ENCODE measurements around the gene POC1A. TPM values are rescaled to one million over a fixed set of nuclear protein-coding genes. Genes with fewer than 3 reads are reported as not detected.

Gene POC1A
- total and polyA plus RNA-seq, 2 donors (not counting 1 experiment from before 2014, with no cell fraction given) = 1.7 to 2.8 TPM

DNA sequence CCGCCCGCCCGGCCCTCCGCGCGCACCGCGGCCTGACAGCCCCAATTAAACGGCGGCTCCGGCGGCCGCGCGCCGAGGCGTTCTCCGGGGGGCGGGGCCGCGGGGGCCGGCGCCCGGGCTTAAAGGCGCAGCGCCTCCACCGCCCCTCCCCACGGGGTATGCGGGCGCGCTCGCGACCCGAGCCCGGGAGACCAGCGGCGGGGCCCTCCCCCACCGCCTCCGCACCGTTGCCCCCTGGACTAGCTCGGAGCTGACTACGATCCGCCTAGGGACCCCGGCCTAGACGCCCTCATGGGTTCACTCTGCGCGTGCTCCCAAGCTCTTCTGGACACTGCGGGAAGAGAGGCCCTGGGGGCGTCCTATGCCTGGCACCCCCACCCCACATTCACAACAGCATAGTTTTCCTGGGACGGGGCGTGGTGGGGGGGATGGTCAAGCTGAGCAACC is 97.7 kb downstream of the POC1A start, which contains the start of gene DUSP7:
DUSP7 (minus strand) TSS at position 51 of the 447 bp plus-strand sequence. CDS start 205 bp downstream, outside the sequence.
- peak within 1 kb of the TSS; percentile 87 for H2AFZ ChIP-seq (ENCODE audit: insufficient read depth, low read depth, low read length, poor library complexity, severe bottlenecking)
- no peaks in the 10 kb centered on the region for H3K79me2 ChIP-seq (ENCODE audit: control insufficient read depth, insufficient read depth, low read length)
- TF ChIP-seq EZH2 (IDR thresholded peaks at IDR 0.05; ENCODE audit: borderline replicate concordance, insufficient read depth, low read depth, low read length, poor library complexity, severe bottlenecking) = no peak
- TF ChIP-seq, protein P1, sequence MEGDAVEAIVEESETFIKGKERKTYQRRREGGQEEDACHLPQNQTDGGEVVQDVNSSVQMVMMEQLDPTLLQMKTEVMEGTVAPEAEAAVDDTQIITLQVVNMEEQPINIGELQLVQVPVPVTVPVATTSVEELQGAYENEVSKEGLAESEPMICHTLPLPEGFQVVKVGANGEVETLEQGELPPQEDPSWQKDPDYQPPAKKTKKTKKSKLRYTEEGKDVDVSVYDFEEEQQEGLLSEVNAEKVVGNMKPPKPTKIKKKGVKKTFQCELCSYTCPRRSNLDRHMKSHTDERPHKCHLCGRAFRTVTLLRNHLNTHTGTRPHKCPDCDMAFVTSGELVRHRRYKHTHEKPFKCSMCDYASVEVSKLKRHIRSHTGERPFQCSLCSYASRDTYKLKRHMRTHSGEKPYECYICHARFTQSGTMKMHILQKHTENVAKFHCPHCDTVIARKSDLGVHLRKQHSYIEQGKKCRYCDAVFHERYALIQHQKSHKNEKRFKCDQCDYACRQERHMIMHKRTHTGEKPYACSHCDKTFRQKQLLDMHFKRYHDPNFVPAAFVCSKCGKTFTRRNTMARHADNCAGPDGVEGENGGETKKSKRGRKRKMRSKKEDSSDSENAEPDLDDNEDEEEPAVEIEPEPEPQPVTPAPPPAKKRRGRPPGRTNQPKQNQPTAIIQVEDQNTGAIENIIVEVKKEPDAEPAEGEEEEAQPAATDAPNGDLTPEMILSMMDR (IDR thresholded peaks at IDR 0.05) = no peak
- no peaks in the 10 kb centered on the region for H3K9me3 Mint-ChIP-seq (ENCODE audit: insufficient read depth)
- H3K27me3 ChIP-seq (replicated peaks in 1 of 4; ENCODE audit: control extremely low read depth in 1 of 4, control insufficient read depth in 3 of 4, insufficient read depth in 4 of 4, low read length in 3 of 4) = no peaks in the 10 kb centered on the region
- H3K27me3 Mint-ChIP-seq = no peaks in the 10 kb centered on the region
- peak within 1 kb of the TSS; percentile 38 to 88 (median 78) for H3K4me3 ChIP-seq (ENCODE audit: control extremely low read depth in 1 of 5, extremely low read depth in 1 of 5, insufficient read depth in 1 of 5, low read depth in 2 of 5, low read length in 4 of 5)
- peak within 1 kb of the TSS; percentile 79 to 83 for H3K27ac ChIP-seq (ENCODE audit: low read length in 2 of 2)
- H3K4me3 Mint-ChIP-seq = peak within 1 kb of the TSS; percentile 95
- peak within 1 kb of the TSS; percentile 82 for H3K9ac ChIP-seq (ENCODE audit: low read length)
- ATAC-seq (ENCODE audit: low read depth) (peak; percentile 31), DNase-seq (peak; percentile 81)
- WGBS (ENCODE audit: insufficient coverage) = 0% methylated on average over 45 of the region's 51 CpGs
- peak within 1 kb of the TSS; percentile 99 for H3K4me2 ChIP-seq (replicated peaks; ENCODE audit: low read depth, low read length, poor library complexity, severe bottlenecking)
- intact Hi-C loops (cut with micrococcal nuclease) = loop anchor here (2.0 to 10.0 kb wide), 6 partner anchors 66 to 478 kb away; partner anchors contain the start of genes ABHD14A, ABHD14B, GLYCTK and NT5DC2
- no peaks in the 10 kb centered on the region for H3K36me3 ChIP-seq (replicated peaks in 1 of 2; ENCODE audit: control extremely low read depth in 1 of 2, control insufficient read depth in 1 of 2, extremely low read depth in 1 of 2, insufficient read depth in 2 of 2, low read length in 1 of 2)
- H3K27ac Mint-ChIP-seq = peak within 1 kb of the TSS; percentile 94
- H3K4me1 Mint-ChIP-seq = peaks cover 54% of the 10 kb centered on the region
- no peaks in the 10 kb centered on the region for H3K9me3 ChIP-seq (ENCODE audit: control extremely low read depth in 1 of 3, control insufficient read depth in 2 of 3, insufficient read depth in 1 of 3, low read length in 2 of 3)
- ChIA-PET CTCF (interaction anchor here (0.5 to 2.1 kb wide), 15 partner anchors 10 to 235 kb away, joined by 3 to 15 read pairs (median 4); partner anchors contain the start of genes PARP3, POC1A, RPL29 and RRP9), POLR2A (interaction anchor here (0.7 to 1.4 kb wide), 7 partner anchors 11 to 1736 kb away, joined by 3 to 10 read pairs (median 3); partner anchors contain the start of genes POC1A, RPL29 and WDR82)
- peaks cover 43 to 57% of the 10 kb centered on the region in 2 donors for H3K4me1 ChIP-seq (ENCODE audit: control insufficient read depth in 2 of 2, insufficient read depth in 2 of 2, low read length in 2 of 2)
- H4K20me1 ChIP-seq (ENCODE audit: control insufficient read depth, insufficient read depth, low read length, poor library complexity, severe bottlenecking) = no peaks in the 10 kb centered on the region
